Central memory CD8-positive, alpha-beta T cell (primary cell): ENCODE results near the gene SAMD9.

Experiments
- ATAC-seq: fragments of 150-1000 bp; cut with Tn5 transposase; replicated peaks from 2 replicates; pipeline ENCODE4 v1.10.0; 2022; ENCODE audit warnings: mild to moderate bottlenecking, moderate FRiP score, moderate number of reproducible peaks; ENCODE audit not compliant: poor library complexity, severe bottlenecking; ENCODE audit errors: extremely low read depth
- DNase-seq, 2 donors: peaks; one replicate each; pipeline ENCODE4 v3.0.0; 2021; ENCODE audit warnings: low spot score in 2 of 2
- H3K27ac Mint-ChIP-seq: one replicate; pipeline ENCODE4 v1.8.0; 2022; ENCODE audit warnings: low read depth, mild to moderate bottlenecking, moderate library complexity, mixed read lengths
- H3K27me3 Mint-ChIP-seq: one replicate; pipeline ENCODE4 v1.8.0; 2022; ENCODE audit warnings: mixed read lengths
- H3K36me3 Mint-ChIP-seq: one replicate; pipeline ENCODE4 v1.8.0; 2022; ENCODE audit warnings: mild to moderate bottlenecking, moderate library complexity, mixed read lengths; ENCODE audit not compliant: insufficient read depth
- H3K4me1 Mint-ChIP-seq: one replicate; pipeline ENCODE4 v1.8.0; 2022; ENCODE audit warnings: mixed read lengths
- H3K4me3 Mint-ChIP-seq: one replicate; pipeline ENCODE4 v1.8.0; 2022; ENCODE audit warnings: mild to moderate bottlenecking, moderate library complexity, mixed read lengths
- H3K9me3 Mint-ChIP-seq: one replicate; pipeline ENCODE4 v1.8.0; 2022; ENCODE audit warnings: mixed read lengths

SAMD9 gene

DNA sequence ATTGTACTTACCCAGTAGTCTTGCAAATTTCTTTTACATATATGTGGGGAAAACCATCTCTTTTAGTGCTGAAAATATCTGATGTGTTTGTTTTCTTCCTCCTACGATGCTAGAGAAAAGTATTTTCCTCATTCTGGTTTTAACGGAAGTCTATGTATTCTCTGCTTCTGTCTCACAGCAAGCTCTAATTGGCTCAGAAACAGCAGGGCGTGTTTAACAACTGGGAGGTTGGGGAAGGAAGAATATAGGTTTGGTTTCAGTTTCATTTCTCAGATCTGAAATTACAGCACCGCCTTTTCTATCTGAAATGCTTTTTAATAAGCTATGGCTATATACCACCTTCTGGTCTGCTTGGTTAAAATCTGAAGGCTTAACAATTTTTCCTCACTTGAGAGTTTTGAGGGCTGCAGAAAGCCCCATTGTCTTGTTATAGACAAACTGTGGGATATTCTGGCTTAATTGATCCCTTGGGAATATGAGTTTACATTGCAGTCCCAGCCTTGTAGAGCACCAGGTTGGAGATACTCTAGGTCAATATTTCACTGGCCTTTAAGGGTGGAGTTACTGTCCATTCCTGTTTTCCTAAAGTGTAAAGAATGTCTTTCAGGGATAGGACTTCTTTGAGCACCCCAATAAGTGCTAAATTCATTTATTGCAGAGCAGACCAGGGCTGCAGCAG is at the start of gene SAMD9:
SAMD9 (minus strand) TSS at position 128 of the 679 bp plus-strand sequence. CDS start 11,882 bp downstream, outside the sequence.
- peak; percentile 99 for ATAC-seq
- Mint-ChIP-seq H3K9me3 (peaks cover 11% of the 10 kb centered on the region), H3K36me3 (peaks cover 19% of the 10 kb centered on the region)

DNA sequence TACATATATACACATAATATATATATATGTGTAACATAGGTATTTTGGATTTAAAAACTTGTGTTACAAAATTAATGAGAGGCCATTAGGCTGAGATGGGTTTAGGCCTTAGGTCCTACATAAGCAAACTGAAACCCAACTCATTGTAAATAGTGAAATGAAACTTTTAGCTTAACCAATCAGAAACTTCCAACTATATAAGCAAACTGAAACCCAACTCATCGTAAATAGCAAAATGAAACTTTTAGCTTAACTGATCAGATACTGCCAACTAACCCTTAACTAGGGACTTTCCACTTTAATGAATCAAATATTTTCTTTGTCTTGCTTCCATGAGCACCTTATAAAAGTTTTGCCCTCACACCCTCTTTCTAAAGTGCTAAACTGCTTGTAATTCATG is 47.7 kb upstream of the SAMD9 start:
- Mint-ChIP-seq H3K4me3 (no peak overlapping the region), H3K27me3 (no peaks in the 10 kb centered on the region), H3K4me1 (peaks cover 7% of the 10 kb centered on the region), H3K27ac (peak overlapping the region; percentile 26), H3K9me3 (peaks cover 20% of the 10 kb centered on the region), H3K36me3 (no peaks in the 10 kb centered on the region)
- DNase-seq (no peak), ATAC-seq (peak; percentile 80)

More for the DNA sequence above, at the start of gene SAMD9:
- peaks cover 47% of the 10 kb centered on the region for H3K4me1 Mint-ChIP-seq
- no peaks in the 10 kb centered on the region for H3K27me3 Mint-ChIP-seq
- peak within 1 kb of the TSS; percentile 84 for H3K4me3 Mint-ChIP-seq
- peak within 1 kb of the TSS; percentile 95 for H3K27ac Mint-ChIP-seq
- peak in 1 of 2 donors; percentile 52 for DNase-seq

GRCh38 chr7:93164766-93165165 is 47.0 kb upstream of the SAMD9 start:
- H3K27ac Mint-ChIP-seq = no peak overlapping the region
- peaks cover 7% of the 10 kb centered on the region for H3K4me1 Mint-ChIP-seq
- no peaks in the 10 kb centered on the region for H3K27me3 Mint-ChIP-seq
- ATAC-seq (no peak), DNase-seq (no peak)
- no peaks in the 10 kb centered on the region for H3K36me3 Mint-ChIP-seq
- H3K9me3 Mint-ChIP-seq = peaks cover 20% of the 10 kb centered on the region
- no peak overlapping the region for H3K4me3 Mint-ChIP-seq

GRCh38 chr7:93161181-93161762 is 43.5 kb upstream of the SAMD9 start:
- Mint-ChIP-seq H3K27ac (no peak overlapping the region), H3K9me3 (peaks cover 6% of the 10 kb centered on the region), H3K36me3 (no peaks in the 10 kb centered on the region), H3K4me1 (no peaks in the 10 kb centered on the region), H3K27me3 (no peaks in the 10 kb centered on the region), H3K4me3 (no peak overlapping the region)
- DNase-seq (no peak), ATAC-seq (no peak)

- DNase-seq (no peak), ATAC-seq (no peak)
- H3K9me3 Mint-ChIP-seq = peaks cover 6% of the 10 kb centered on the region
- H3K4me3 Mint-ChIP-seq = no peak overlapping the region
- no peaks in the 10 kb centered on the region for H3K36me3 Mint-ChIP-seq
- no peaks in the 10 kb centered on the region for H3K4me1 Mint-ChIP-seq
- no peaks in the 10 kb centered on the region for H3K27me3 Mint-ChIP-seq
- H3K27ac Mint-ChIP-seq = no peak overlapping the region
Measured at GRCh38 chr7:93160410-93160809, 42.6 kb upstream of the SAMD9 start.

- no peak overlapping the region for H3K4me3 Mint-ChIP-seq
Measured at GRCh38 chr7:93159490-93159889, 41.7 kb upstream of the SAMD9 start.

GRCh38 chr7:93156884-93157283 is 39.1 kb upstream of the SAMD9 start:
- Mint-ChIP-seq H3K4me1 (no peaks in the 10 kb centered on the region), H3K4me3 (no peak overlapping the region), H3K9me3 (peaks cover 6% of the 10 kb centered on the region), H3K27me3 (no peaks in the 10 kb centered on the region), H3K36me3 (no peaks in the 10 kb centered on the region), H3K27ac (no peak overlapping the region)
- ATAC-seq (no peak), DNase-seq (no peak)

More at GRCh38 chr7:93159490-93159889, 41.7 kb upstream of the SAMD9 start:
- no peak for DNase-seq
- H3K27me3 Mint-ChIP-seq = no peaks in the 10 kb centered on the region
- no peak overlapping the region for H3K27ac Mint-ChIP-seq
- H3K4me1 Mint-ChIP-seq = no peaks in the 10 kb centered on the region
- no peaks in the 10 kb centered on the region for H3K36me3 Mint-ChIP-seq
- H3K9me3 Mint-ChIP-seq = peaks cover 6% of the 10 kb centered on the region
- no peak for ATAC-seq

GRCh38 chr7:93150200-93150835 is 32.5 kb upstream of the SAMD9 start:
- DNase-seq (no peak), ATAC-seq (no peak)
- peaks cover 31% of the 10 kb centered on the region for H3K4me1 Mint-ChIP-seq
- no peaks in the 10 kb centered on the region for H3K27me3 Mint-ChIP-seq
- H3K36me3 Mint-ChIP-seq = peaks cover 2% of the 10 kb centered on the region
- peak overlapping the region; percentile 29 for H3K4me3 Mint-ChIP-seq
- H3K9me3 Mint-ChIP-seq = peaks cover 6% of the 10 kb centered on the region
- no peak overlapping the region for H3K27ac Mint-ChIP-seq

- H3K27ac Mint-ChIP-seq = peak overlapping the region; percentile 99
- no peaks in the 10 kb centered on the region for H3K27me3 Mint-ChIP-seq
- peaks cover 7% of the 10 kb centered on the region for H3K36me3 Mint-ChIP-seq
- H3K4me1 Mint-ChIP-seq = peaks cover 31% of the 10 kb centered on the region
- H3K4me3 Mint-ChIP-seq = peak overlapping the region; percentile 85
- no peak for DNase-seq
- peaks cover 6% of the 10 kb centered on the region for H3K9me3 Mint-ChIP-seq
- ATAC-seq = no peak
Measured at GRCh38 chr7:93148727-93149126, 30.9 kb upstream of the SAMD9 start.

DNA sequence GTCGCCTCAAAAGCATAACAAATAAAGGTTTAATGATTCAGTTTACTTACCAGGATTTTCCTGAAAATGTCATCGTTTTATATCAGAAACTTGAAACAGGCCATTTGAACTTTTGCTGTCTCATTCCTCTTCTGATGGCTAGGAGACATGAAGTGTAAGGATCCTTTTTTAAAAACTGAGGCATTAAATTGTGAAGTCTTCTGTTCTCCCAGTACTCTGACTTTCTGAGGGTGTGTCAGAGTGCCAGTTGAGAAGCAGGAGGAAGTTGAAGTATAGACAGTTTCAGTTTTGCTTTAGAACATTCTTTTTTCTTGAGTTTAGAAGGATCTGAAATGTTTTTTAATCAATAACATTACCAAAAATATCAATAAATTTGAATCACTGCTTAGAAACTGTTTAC is 30.4 kb upstream of the SAMD9 start, which contains the start of gene SAMD9L:
SAMD9L (minus strand) TSS at position 242 of the 400 bp plus-strand sequence. CDS start 12,414 bp downstream, outside the sequence.
- H3K27me3 Mint-ChIP-seq = no peaks in the 10 kb centered on the region
- peaks cover 35% of the 10 kb centered on the region for H3K4me1 Mint-ChIP-seq
- peaks cover 10% of the 10 kb centered on the region for H3K36me3 Mint-ChIP-seq
- no peak for DNase-seq
- H3K9me3 Mint-ChIP-seq = peaks cover 6% of the 10 kb centered on the region
- ATAC-seq = peak; percentile 68
- H3K27ac Mint-ChIP-seq = peak within 1 kb of the TSS; percentile 99
- H3K4me3 Mint-ChIP-seq = peak within 1 kb of the TSS; percentile 85

DNA sequence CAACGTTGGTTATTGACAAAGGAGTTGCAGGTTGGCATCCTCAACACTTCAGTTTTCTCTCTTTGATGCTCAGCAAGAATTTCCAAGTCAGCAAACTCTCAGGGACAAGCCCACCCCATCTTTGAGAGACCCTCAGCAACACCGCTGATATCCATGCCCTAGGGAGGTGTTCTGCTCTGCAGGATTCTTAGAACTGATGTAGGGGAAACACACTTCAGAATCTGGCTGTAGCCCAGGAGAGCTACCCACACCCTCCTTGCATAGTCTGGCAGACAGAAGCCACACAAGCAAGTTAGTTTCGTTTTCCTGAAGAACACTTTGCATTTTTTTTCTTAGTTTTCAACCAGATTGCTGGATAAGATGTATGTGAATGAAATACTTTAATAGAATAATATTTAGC is 29.6 kb upstream of the SAMD9 start:
- Mint-ChIP-seq H3K27me3 (no peaks in the 10 kb centered on the region), H3K27ac (peak overlapping the region; percentile 99), H3K4me3 (peak overlapping the region; percentile 85), H3K36me3 (peaks cover 16% of the 10 kb centered on the region), H3K9me3 (peaks cover 6% of the 10 kb centered on the region), H3K4me1 (peaks cover 36% of the 10 kb centered on the region)
- peak in 1 of 2 donors; percentile 21 for DNase-seq
- peak; percentile 90 for ATAC-seq

GRCh38 chr7:93146472-93147141 is 28.8 kb upstream of the SAMD9 start:
- no peak for ATAC-seq
- Mint-ChIP-seq H3K9me3 (peaks cover 6% of the 10 kb centered on the region), H3K36me3 (peaks cover 17% of the 10 kb centered on the region), H3K27me3 (no peaks in the 10 kb centered on the region), H3K4me1 (peaks cover 36% of the 10 kb centered on the region), H3K4me3 (peak overlapping the region; percentile 85), H3K27ac (peak overlapping the region; percentile 99)
- no peak for DNase-seq
